GM18873 (cell line): ENCODE data around the gene SLC25A46.
"Not testable (repeated sequence)": the region's sequence is repeated elsewhere in the genome, so short reads cannot be mapped to it uniquely, and the experiment has no call there.

Experiments used
- ATAC-seq: cut with Tn5 transposase; IDR thresholded peaks from one replicate; pipeline ENCODE4 v1.9.1; 2021; ENCODE audit warnings: mild to moderate bottlenecking, moderate library complexity, moderate number of reproducible peaks; ENCODE audit not compliant: unreplicated experiment, low FRiP score

SLC25A46 gene

GRCh38 chr5:110753600-110753999, 14.8 kb downstream of the SLC25A46 start:
- no peak for ATAC-seq

GRCh38 chr5:110754181-110754580, 15.4 kb downstream of the SLC25A46 start:
- no peak for ATAC-seq

- no peak for ATAC-seq
Measured at GRCh38 chr5:110757118-110757729, 18.4 kb downstream of the SLC25A46 start.

GRCh38 chr5:110760158-110760557, 21.4 kb downstream of the SLC25A46 start:
- no peak for ATAC-seq

GRCh38 chr5:110768138-110768860, 29.5 kb downstream of the SLC25A46 start:
- ATAC-seq, result no peak

- no peak for ATAC-seq
Measured at GRCh38 chr5:110769000-110769681, 30.3 kb downstream of the SLC25A46 start.

GRCh38 chr5:110770286-110770685, 31.5 kb downstream of the SLC25A46 start:
- no peak for ATAC-seq

GRCh38 chr5:110784901-110785300, 46.1 kb downstream of the SLC25A46 start:
- no peak for ATAC-seq

GRCh38 chr5:110785356-110785755, 46.5 kb downstream of the SLC25A46 start:
- ATAC-seq, result no peak

GRCh38 chr5:110788006-110788405, 49.2 kb downstream of the SLC25A46 start:
- not testable (repeated sequence) for ATAC-seq

- ATAC-seq, result no peak
Measured at GRCh38 chr5:110790673-110791072, 51.9 kb downstream of the SLC25A46 start.

- ATAC-seq, result no peak
Measured at GRCh38 chr5:110802998-110803397, 64.2 kb downstream of the SLC25A46 start.

- no peak for ATAC-seq
Measured at GRCh38 chr5:110803467-110804326, 64.9 kb downstream of the SLC25A46 start.

GRCh38 chr5:110807169-110807568, 68.4 kb downstream of the SLC25A46 start:
- no peak for ATAC-seq

GRCh38 chr5:110809006-110809405, 70.2 kb downstream of the SLC25A46 start:
- ATAC-seq, result no peak
